ENCODE measurements around the gene ABHD18.
"Not testable (repeated sequence)": the region's sequence is repeated elsewhere in the genome, so short reads cannot be mapped to it uniquely, and the experiment has no call there.

Gene ABHD18

DNA sequence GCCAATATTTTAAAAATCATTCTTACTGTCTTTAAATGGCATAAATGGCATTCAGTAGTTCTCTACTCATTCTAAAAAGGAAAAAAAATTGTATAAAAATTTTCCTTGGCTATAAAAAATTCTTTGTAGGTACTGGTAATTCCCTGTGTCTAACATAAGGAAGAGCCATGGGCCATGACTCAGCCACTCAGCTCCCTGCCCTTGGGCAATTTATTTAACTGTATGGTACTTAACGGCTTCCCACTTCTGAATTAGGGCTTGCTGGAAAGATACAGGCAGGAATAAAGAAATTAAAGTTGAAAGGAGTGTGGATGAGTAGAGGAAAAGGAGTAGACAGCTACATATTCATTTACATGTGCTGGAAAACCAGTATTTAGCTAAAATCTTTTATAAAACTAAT is 30.6 kb downstream of the ABHD18 start:
- no peak for DNase-seq

DNA sequence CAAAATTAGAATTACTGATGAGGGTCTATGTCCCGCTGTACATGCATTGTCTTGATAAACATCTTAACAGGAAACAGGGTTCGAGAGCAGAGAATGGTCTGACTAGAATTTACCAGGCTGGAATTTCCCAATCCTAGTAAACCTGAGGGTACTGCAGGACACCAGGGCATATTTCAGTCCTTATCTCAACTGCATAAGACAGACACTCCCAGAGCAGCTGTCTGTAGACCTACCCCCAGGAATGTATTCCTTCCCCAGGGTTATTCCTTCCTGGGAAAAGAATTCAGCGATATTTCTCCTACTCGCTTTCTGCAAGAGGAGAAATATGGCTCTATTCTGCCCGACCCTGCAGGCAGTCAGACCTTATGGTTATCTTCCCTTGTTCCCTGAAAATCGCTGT is 31.3 kb downstream of the ABHD18 start:
- DNase-seq: not testable (repeated sequence)

DNA sequence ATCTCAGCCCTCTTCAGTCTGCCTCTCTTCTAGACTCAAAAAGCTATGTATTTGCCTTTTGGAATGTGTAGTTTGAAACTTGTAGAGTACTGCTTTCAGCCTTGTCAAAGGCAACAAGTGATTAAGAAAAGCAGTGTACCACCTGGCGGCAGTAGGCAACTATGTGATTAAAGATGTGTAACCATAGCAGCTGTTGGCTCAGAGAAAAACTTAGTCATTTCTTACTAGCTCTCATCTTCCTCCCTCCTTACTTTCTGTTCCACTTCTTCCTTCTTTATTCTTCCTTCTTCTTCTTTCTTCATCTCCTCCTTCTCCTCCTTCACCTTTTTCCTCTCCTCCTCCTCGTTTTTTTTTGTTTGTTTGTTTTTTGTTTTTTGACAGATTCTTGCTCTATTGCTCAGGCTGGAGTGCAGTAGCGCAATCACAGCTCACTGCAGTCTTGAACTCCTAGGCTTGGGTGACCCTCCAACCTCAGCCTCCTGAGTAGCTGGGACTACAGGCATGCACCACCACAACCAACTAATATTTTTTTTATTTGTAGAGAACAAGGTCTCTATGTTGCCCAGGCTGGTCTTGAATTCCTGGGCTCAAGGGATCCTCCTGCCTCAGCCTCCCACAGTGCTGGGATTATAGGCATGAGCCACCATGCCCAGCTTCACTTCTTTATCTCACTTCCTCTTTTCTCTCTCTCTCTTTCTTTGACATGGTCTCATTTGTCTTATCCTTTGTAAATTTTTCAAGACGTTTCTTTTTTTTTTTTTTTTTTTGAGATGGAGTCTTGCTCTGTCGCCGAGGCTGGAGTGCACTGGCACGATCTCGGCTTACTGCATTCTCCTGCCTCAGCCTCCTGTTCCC is 32.6 kb downstream of the ABHD18 start:
- DNase-seq: no peak

DNA sequence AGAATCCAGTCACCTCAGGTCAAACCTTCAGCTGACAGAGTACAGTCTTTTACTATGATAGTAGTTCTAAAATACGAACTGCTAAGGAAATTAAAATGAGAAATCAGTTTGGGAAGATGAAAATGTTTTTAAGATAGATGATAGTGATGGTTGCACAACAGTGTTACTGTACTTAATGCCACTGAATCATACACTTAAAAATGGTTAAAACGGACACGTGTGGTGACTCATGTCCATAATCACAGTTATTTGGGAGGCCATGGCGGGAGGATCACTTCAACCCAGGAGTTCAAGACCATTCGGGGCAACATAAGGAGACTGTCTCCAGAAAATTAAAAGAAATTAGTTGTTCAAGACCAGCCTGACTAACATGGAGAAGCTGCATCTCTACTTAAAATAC is 41.4 kb downstream of the ABHD18 start:
- DNase-seq: no peak

DNA sequence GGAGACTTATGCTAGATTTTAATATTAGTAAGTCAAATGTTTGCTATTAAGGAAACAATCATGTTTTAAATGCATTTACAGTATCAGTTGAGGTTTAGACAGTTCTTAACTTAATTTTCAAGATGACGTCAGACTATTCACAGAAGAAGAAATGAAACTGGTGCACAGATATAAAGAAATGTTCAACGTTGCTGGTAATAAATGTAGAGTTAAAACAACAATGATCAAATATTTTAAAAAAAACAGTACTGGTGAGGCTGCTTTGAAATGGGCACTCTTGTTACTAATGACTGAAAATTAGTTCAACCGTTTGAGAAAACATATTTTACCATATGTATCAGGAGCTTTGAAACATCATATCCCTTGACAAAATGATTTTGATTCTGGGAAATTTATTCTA is 44.2 kb downstream of the ABHD18 start:
- DNase-seq: no peak

DNA sequence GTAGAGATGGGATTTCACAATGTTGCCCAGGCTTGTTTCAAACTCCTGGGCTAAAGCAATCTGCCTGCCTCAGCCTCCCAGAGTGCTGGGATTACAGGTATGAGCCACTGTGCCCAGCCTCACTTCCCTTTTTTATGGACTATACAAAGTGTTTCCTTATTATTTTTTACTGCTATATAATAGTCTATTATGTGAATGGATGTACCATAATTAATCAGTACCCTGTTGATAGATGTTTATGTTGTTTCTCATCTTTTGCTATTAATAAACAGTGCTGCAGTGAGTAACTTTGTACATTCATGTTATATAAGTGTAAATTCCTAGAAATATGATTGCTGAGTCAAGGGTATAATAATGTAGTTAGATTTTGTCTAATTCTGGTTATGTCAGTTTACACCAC is 60.1 kb downstream of the ABHD18 start:
- DNase-seq: no peak

DNA sequence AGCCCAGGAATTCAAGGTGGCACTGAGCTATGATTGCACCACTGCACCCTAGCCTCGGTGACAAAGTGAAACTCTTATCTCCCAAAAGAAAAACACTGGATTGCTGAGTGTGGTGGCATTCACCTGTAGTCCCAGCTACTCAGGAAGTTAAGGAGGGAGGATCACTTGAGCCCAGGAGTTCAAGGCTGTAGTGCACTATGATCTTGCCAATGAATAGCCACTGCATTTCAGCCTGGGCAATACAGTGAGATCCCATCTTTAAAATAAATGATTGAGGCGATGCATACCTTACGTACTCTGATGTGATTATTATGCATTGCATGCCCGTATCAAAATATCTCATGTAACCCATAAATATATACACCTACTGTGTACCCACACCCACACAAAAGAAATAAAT is 64.7 kb downstream of the ABHD18 start:
- DNase-seq: no peak

DNA sequence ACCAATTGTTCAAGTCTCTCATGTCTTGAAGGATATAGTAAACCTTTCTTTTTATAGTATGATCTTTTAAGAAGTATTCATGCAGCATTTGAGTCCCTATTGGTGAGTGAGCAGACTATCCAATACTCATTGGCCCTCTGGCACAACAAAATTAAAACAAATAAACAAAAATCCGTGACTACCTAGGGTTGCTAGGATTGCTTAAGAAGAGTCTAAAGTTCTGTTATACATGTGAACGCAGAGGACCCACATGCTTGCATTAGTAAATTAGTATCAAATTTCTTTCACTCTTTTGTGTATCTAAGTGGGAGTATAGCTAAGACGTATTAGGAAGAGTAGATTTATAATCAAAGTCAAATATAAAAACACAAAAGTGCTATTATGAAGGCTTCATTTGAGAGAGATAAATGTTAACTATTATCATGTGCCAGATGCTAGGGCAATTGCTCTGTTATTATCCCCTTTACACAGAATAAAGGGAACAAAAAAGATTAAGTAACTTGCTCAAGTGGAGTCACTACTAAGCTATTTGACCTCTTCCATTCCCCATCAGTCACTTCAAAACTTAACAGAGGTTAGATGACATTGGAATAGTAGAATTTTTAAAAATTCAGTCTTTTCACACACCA is 66.7 kb downstream of the ABHD18 start:
- DNase-seq: no peak

DNA sequence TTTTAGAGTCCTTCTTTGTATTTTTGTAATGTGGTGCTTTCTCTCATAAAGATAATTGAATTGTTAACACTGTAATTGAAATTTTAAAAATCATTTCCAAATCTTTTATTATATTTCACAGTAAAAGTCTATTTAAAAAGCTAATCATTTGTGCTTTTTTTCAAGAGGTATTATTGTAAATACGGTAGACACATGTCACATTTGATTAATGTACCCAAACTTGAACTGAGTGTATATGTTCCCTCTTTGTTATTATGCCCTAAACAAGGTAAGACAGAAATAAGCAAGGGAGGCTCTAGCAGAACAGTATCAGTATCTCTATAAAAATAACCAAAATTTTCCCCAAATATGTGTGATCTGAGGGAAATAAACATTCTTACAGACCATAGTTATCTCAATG is 74.4 kb downstream of the ABHD18 start:
- no peak for DNase-seq

DNA sequence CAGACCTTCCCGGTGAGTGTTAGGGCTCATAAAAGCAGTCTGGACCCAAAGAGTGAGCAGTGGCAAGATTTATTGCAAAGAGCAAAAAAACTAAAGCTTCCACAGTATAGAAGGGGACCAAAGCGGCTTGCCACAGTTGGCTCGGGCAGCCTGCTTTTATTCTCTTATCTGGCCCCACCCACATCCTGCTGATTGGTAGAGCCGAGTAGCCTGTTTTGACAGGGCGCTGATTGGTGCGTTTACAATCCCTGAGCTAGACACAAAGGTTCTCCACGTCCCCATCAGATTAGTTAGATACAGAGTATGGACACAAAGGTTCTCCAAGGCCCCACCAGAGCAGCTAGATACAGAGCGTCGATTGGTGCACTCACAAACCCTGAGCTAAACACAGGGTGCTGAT is 81.8 kb downstream of the ABHD18 start:
- not testable (repeated sequence) for DNase-seq

DNA sequence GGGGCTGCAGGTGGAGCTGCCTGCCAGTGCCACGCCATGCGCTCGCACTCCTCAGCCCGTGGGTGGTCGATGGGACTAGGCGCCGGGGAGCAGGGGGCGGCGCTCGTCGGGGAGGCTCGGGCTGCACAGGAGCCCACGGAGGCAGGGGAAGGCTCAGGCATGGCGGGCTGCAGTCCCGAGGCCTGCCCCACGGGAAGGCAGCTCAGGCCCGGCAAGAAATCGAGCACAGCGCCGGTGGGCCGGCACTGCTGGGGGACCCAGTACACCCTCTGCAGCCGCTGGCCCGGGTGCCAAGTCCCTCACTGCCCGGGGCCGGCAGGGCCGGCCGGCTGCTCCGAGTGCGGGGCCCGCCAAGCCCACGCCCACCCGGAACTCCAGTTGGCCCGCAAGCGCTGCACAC is 82.3 kb downstream of the ABHD18 start:
- DNase-seq: not testable (repeated sequence)

DNA sequence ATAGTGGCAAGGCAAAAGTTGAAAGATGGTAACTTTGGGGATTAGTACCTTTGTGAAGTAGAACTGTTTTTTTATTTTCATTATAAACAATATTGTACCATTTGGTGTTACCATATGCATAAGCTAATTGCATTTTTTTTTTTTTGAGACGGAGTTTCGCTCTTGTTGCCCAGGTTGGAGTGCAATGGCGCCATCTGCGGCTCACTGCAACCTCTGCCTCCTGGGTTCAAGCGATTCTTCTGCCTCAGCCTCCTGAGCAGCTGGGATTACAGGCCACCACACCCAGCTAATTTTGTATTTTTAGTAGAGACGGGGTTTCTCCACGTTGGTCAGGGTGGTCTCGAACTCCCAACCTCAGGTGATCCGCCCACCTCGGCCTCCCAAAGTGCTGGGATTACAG is 86.0 kb downstream of the ABHD18 start:
- peak; percentile 7 for DNase-seq

DNA sequence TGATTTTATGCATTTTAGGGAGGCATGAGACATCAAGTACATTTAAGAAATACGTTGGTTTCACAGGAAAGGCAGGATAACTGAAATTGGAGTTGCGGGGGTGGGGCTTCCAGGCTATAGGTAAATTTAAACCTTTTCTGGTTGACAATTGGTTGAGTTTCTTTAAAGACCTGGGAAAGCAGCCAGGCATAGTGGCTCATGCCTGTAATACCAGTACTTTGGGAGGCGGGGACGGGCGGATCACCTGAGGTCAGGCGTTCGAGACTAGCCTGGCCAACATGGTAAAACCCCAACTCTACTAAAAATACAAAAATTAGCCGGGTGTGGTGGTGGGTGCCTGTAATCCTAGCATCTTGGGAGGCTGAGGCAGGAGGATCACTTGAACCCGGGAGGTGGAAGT is 89.7 kb downstream of the ABHD18 start:
- not testable (repeated sequence) for DNase-seq

DNA sequence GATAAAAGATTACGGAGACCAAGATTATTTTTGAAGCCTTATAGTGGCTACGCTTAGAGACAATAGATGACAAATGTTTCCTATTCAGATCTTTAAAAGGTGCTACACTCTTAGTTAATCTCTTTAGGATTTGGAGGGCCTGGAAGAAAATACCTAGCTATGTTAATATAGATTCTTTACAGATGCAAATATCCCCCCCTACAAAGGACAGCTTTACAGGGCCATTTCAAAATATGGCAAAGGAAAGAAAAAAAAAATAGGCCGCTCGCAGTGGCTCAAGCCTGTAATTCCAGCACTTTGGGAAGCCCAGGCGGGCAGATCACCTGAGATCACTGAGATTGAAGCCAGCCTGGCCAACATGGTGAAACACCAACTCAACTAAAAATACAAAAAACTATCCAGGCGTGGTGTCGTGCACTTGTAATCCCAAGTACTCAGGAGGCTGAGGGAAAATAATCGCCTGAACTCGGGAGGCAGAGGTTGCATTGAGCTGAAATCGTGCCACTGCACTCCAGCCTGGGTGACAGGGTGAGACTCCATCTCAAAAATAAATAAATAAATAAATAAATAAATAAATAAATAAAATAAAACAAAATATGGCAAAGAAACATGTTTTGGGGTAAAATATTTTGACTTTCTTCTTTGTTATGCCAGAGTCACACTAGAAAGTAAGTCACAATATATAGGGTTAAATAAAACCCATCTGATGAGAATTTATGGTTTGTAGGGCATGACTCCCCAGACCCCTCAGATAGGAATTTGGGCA is 90.4 kb downstream of the ABHD18 start:
- not testable (repeated sequence) for DNase-seq

DNA sequence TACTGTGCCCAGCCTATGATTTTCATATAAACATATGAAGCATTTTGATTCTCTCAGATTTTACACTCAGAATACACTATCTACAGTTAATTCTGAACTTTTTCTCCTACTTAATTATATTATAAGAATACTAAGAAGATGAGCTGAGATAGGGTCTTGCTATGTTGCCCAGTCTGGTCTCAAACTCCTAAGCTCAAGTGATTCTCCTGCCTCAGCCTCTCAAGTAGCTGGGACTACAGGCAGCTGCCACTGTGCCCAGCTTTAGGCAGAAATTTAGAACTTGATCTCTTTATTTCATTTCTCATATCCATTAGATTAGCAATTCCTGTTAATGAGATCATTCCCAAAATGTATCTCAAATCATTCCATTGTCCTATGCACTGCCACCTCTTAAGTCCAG is 91.2 kb downstream of the ABHD18 start:
- no peak for DNase-seq

DNA sequence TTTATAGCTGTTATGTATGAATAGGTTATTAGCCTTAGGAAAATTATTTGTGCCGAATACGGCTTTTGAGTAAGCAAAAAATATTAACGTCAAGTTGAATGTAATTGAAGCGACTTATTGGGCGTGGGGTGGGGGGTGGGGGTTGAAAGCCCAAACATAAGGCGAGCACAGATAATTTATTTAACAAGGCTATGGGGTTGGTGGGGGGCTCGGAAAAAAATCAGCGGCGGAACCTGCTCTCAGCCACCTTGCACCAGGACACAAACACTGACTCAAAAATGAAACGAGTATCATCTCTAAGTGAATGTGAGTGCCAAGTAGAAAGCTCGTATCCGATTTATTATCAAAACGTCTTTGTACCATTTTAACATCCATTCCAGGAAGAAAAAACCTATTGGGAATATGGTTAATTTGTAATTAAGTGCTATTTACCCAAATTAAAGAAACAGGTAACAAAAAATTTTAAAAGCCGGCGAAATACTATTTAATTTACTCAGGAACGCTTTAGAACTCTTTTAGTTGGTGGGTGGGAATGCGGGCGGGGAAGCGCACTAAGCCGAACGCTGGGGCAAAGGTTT is 95.0 kb downstream of the ABHD18 start:
- no peak for DNase-seq

DNA sequence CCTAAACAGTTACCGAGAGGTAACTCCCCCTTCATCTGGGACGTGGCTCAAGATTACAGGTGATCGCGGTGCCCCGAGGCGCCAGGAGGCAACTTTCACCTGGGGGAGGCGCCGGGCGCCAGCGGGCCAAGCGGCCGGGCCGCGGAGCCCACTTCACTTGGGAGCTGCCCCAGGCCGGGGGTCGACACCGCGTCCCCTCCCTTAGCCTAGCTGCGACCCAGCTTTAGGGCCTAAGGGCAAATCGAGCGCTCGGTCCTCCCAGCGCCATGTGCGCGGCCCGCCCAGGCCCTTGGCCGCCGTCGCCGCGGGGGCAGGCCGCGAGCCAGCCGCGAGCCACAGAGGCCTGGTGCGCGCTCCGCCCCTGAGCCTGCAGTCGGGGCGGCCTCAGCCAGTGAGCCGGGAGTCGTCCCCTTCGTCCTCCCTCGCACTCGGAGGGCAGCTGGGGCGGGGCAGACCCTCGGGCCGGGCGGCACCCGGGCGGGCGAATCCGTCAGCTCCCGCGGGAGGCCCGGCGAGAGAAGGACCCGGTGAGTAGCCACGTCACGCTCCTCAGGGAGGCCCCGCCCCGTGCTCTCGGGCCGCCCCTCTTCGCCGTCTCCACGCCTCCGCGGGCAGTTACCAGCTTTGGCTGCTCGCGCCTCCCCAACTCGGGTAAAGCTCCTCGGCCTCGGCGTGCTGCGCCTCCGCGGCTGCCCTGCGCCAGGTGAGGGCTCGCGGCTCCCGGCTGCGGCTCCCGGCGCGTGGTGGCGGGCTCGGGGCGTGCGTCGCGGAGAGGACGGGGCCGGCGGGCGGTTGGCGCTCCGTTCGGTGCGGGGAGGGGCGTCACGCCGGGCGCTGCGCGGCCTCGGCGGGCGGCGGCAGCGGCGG is 95.7 kb downstream of the ABHD18 start, which contains the start of gene LARP1B:
LARP1B (plus strand) TSS at position 614 of the 867 bp plus-strand sequence. CDS start 13,640 bp downstream, outside the sequence.
- DNase-seq: peak; percentile 94

DNA sequence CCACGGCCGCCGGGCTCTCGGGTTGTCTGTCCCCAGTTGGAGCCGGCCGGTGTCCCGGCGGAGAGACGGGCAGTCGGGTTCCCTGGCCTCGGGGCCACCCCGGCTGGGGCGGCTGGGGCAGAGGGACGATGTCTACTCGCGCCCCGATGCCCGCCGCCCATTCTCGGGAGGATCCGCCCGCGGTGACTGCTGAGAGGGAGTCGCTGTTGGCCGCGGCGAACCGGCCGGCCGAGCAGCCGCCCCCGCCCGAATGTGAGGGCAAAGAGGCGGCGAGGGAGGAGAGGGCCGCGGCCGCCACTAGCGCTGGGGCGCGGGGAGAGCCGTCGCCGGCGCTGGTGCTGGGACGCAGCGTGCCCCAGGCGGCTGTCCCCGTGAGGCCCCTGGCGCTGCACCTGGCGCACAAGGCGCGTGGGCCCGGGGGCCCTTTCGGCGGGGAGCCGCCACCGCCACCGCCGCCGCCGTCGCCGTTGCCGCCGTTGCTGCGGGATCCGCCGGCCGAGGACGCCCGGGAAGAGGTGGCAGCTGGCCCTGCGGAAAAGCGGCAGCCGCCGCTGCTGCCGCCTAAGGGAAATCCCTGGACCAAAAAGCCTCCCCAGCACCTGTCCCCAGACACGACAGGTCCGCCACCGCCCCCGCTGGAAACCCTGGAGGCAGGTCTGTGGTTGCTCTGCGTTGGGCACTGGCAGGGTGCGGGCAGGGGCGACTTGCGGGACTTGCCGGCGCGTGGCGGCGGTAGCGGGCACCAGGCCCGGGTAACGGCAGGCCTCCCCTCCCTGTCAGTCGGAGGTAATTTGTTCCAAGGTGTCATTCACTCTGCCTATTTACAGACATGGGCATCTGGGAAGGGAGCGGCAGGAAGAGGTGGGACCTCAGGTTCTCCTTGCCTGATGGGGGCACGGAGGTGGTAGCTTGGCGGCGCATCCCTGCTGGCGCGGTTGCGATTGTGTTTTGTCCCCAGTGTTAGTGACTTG is 96.6 kb downstream of the ABHD18 start:
- peak; percentile 63 for DNase-seq

DNA sequence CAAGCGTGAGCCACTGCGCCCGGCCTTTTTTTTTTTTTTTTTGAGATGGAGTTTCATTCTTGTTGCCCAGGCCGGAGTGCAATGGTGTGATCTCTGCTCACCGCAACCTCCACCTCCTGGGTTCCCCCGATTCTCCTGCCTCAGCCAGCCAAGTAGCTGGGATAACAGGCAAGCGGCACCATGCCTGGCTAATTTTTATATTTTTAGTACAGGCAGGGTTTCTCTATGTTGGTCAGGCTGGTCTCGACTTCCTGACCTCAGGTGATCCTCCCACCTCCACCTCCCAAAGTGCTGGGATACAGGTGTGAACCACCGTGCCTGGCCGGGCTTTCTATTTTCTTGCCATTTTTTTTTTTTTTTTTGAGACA is 101.2 kb downstream of the ABHD18 start:
- not testable (repeated sequence) for DNase-seq

DNA sequence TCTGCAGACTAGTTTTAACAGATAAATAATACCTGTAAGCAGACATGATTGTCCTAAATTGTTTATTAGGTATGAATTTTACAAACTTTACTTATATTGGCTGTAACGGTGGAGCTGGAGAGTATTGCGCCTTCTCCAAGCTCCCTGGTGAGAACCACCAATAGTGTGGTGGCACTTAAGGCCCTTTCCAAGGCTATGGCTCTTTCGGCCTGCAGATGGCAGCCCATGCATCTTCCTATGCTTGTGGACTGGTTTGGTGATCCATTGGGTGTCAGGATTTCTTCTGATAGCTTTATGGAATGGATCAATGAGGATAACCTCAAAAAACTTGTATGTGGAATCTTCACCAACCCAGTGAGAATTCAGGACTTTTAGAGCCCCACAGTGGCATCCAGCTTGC is 103.7 kb downstream of the ABHD18 start:
- no peak for DNase-seq

DNA sequence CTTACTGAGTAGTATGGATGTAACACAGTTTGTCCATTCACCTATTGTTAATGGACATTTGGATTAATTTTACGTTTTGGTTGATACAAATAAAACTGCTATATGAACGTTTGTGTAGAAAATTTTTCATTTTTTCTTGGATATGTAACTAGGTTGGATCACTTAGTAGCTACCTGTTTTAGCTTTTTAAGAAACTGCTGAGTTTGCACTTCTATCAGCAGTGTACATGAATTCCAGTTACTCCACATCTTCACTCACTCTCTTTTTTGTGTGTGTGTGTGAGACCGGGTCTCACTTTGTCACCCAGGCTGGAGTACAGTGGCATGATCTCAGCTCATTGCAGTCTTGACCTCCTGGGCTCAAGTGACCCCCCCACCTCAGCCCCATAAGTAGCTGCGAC is 111.3 kb downstream of the ABHD18 start:
- no peak for DNase-seq
